Measurements from ENCODE around the gene R3HDML.

The R3HDML gene

GRCh38 chr20:44309763-44310663, 26.8 kb upstream of the R3HDML start:
- DNase-seq = peak; percentile 76
- no peak overlapping the region for H2BK120ac ChIP-seq (ENCODE audit: low read depth, low read length)
- peak overlapping the region in 1 of 2 experiments; percentile 45 for H2BK12ac ChIP-seq (ENCODE audit: low read length in 2 of 2)
- peaks cover 6 to 12% of the 10 kb centered on the region in 2 experiments for H3K36me3 ChIP-seq (ENCODE audit: control insufficient read depth in 1 of 2, insufficient read depth in 2 of 2, low read depth in 1 of 2, low read length in 2 of 2)
- H3K4me1 ChIP-seq (ENCODE audit: control insufficient read depth, insufficient read depth, low read depth, low read length) = peaks cover 8% of the 10 kb centered on the region
- H3K79me1 ChIP-seq (replicated peaks; ENCODE audit: low read length, poor library complexity, severe bottlenecking) = peaks cover 14% of the 10 kb centered on the region
- no peaks in the 10 kb centered on the region for H3K9me3 ChIP-seq (ENCODE audit: control insufficient read depth, low read length)
- 34% methylated on average over 10 of the region's 17 CpGs for WGBS
- no peak overlapping the region for H2AK5ac ChIP-seq (ENCODE audit: low read length, severe bottlenecking)
- peak overlapping the region; percentile 8 for H4K8ac ChIP-seq (ENCODE audit: low read length)
- no peak overlapping the region for H3K4ac ChIP-seq (ENCODE audit: low read depth in 1 of 2, low read length in 2 of 2)
- peak overlapping the region; percentile 83 to 94 for H3K18ac ChIP-seq (ENCODE audit: low read depth in 1 of 2, low read length in 2 of 2)
- H2AFZ ChIP-seq (ENCODE audit: low read depth, low read length) = peak overlapping the region; percentile 92
- H3K27me3 ChIP-seq (ENCODE audit: control insufficient read depth in 1 of 2, insufficient read depth in 1 of 2, low read length in 2 of 2) = no peaks in the 10 kb centered on the region
- H4K91ac ChIP-seq (ENCODE audit: low read length) = no peak overlapping the region
- H3K23ac ChIP-seq (ENCODE audit: low read length in 2 of 2) = peak overlapping the region in 1 of 2 experiments; percentile 81
- no peak overlapping the region for H2BK15ac ChIP-seq (ENCODE audit: low read depth, poor library complexity, severe bottlenecking)
- no peak overlapping the region for H2BK5ac ChIP-seq (ENCODE audit: low read depth, low read length, poor library complexity, severe bottlenecking)
- no peak overlapping the region for H3K27ac ChIP-seq (ENCODE audit: low read length, poor library complexity, severe bottlenecking)
- peak overlapping the region; percentile 79 for H3K4me2 ChIP-seq (ENCODE audit: low read length, poor library complexity, severe bottlenecking)
- peak overlapping the region; percentile 92 for H3K9ac ChIP-seq (ENCODE audit: low read length)
- H3K14ac ChIP-seq (ENCODE audit: low read length in 2 of 2) = no peak overlapping the region
- peak overlapping the region; percentile 90 to 100 for H3K4me3 ChIP-seq (ENCODE audit: insufficient read depth in 1 of 2, low read depth in 1 of 2, low read length in 2 of 2)

- peak within 1 kb of the TSS in 1 of 2 experiments; percentile 45 for H2BK12ac ChIP-seq (ENCODE audit: low read length in 2 of 2)
- H3K4ac ChIP-seq (ENCODE audit: low read depth in 1 of 2, low read length in 2 of 2) = no peak within 1 kb of the TSS
- H3K36me3 ChIP-seq (ENCODE audit: control insufficient read depth in 1 of 2, insufficient read depth in 2 of 2, low read depth in 1 of 2, low read length in 2 of 2) = peaks cover 6 to 12% of the 10 kb centered on the region in 2 experiments
- peak within 1 kb of the TSS in 1 of 2 experiments; percentile 81 for H3K23ac ChIP-seq (ENCODE audit: low read length in 2 of 2)
- H3K4me3 ChIP-seq (ENCODE audit: insufficient read depth in 1 of 2, low read depth in 1 of 2, low read length in 2 of 2) = peak within 1 kb of the TSS; percentile 90 to 100
- H3K9me3 ChIP-seq (ENCODE audit: control insufficient read depth, low read length) = no peaks in the 10 kb centered on the region
- DNase-seq = peak; percentile 97
- no peak within 1 kb of the TSS for H2AK5ac ChIP-seq (ENCODE audit: low read length, severe bottlenecking)
- no peak within 1 kb of the TSS for H3K27ac ChIP-seq (ENCODE audit: low read length, poor library complexity, severe bottlenecking)
- peak within 1 kb of the TSS; percentile 15 for H4K91ac ChIP-seq (ENCODE audit: low read length)
- peak within 1 kb of the TSS in 1 of 2 experiments; percentile 84 for H3K14ac ChIP-seq (ENCODE audit: low read length in 2 of 2)
- no peak within 1 kb of the TSS for H2BK5ac ChIP-seq (ENCODE audit: low read depth, low read length, poor library complexity, severe bottlenecking)
- no peak within 1 kb of the TSS for H2BK15ac ChIP-seq (ENCODE audit: low read depth, poor library complexity, severe bottlenecking)
- no peaks in the 10 kb centered on the region for H3K27me3 ChIP-seq (ENCODE audit: control insufficient read depth in 1 of 2, insufficient read depth in 1 of 2, low read length in 2 of 2)
- no peak within 1 kb of the TSS for H2BK120ac ChIP-seq (ENCODE audit: low read depth, low read length)
- peaks cover 14% of the 10 kb centered on the region for H3K79me1 ChIP-seq (replicated peaks; ENCODE audit: low read length, poor library complexity, severe bottlenecking)
- peak within 1 kb of the TSS; percentile 92 for H3K9ac ChIP-seq (ENCODE audit: low read length)
- H4K8ac ChIP-seq (ENCODE audit: low read length) = peak within 1 kb of the TSS; percentile 94
- 2% methylated on average over 58 of the region's 70 CpGs for WGBS
- peak within 1 kb of the TSS; percentile 83 to 94 for H3K18ac ChIP-seq (ENCODE audit: low read depth in 1 of 2, low read length in 2 of 2)
- H3K4me2 ChIP-seq (ENCODE audit: low read length, poor library complexity, severe bottlenecking) = peak within 1 kb of the TSS; percentile 86
- H3K4me1 ChIP-seq (ENCODE audit: control insufficient read depth, insufficient read depth, low read depth, low read length) = peaks cover 8% of the 10 kb centered on the region
- H2AFZ ChIP-seq (ENCODE audit: low read depth, low read length) = peak within 1 kb of the TSS; percentile 92
Measured at GRCh38 chr20:44310664-44311639, 25.9 kb upstream of the R3HDML start, which contains the start of gene FITM2. FITM2 (minus strand) TSS chr20:44311202; CDS start chr20:44311148, 54 bp downstream.

- no peak overlapping the region for H3K4me3 ChIP-seq (ENCODE audit: insufficient read depth in 1 of 2, low read depth in 1 of 2, low read length in 2 of 2)
- H2AK5ac ChIP-seq (ENCODE audit: low read length, severe bottlenecking) = no peak overlapping the region
- no peak overlapping the region for H4K91ac ChIP-seq (ENCODE audit: low read length)
- no peaks in the 10 kb centered on the region for H3K36me3 ChIP-seq (ENCODE audit: control insufficient read depth in 1 of 2, insufficient read depth in 2 of 2, low read depth in 1 of 2, low read length in 2 of 2)
- peaks cover 0 to 8% of the 10 kb centered on the region in 2 experiments for H3K27me3 ChIP-seq (ENCODE audit: control insufficient read depth in 1 of 2, insufficient read depth in 1 of 2, low read length in 2 of 2)
- no peak overlapping the region for H3K4ac ChIP-seq (ENCODE audit: low read depth in 1 of 2, low read length in 2 of 2)
- no peaks in the 10 kb centered on the region for H3K9me3 ChIP-seq (ENCODE audit: control insufficient read depth, low read length)
- no peak overlapping the region for H3K18ac ChIP-seq (ENCODE audit: low read depth in 1 of 2, low read length in 2 of 2)
- no peak overlapping the region for H2BK5ac ChIP-seq (ENCODE audit: low read depth, low read length, poor library complexity, severe bottlenecking)
- H3K23ac ChIP-seq (ENCODE audit: low read length in 2 of 2) = no peak overlapping the region
- H2AFZ ChIP-seq (ENCODE audit: low read depth, low read length) = no peak overlapping the region
- no peak overlapping the region for H2BK15ac ChIP-seq (ENCODE audit: low read depth, poor library complexity, severe bottlenecking)
- no peak for DNase-seq
- H3K4me1 ChIP-seq (ENCODE audit: control insufficient read depth, insufficient read depth, low read depth, low read length) = peaks cover 6% of the 10 kb centered on the region
- no peak overlapping the region for H3K27ac ChIP-seq (ENCODE audit: low read length, poor library complexity, severe bottlenecking)
- no peak overlapping the region for H3K4me2 ChIP-seq (ENCODE audit: low read length, poor library complexity, severe bottlenecking)
- H3K14ac ChIP-seq (ENCODE audit: low read length in 2 of 2) = no peak overlapping the region
- no peak overlapping the region for H3K9ac ChIP-seq (ENCODE audit: low read length)
- no peak overlapping the region for H4K8ac ChIP-seq (ENCODE audit: low read length)
- peaks cover 7% of the 10 kb centered on the region for H3K79me1 ChIP-seq (replicated peaks; ENCODE audit: low read length, poor library complexity, severe bottlenecking)
- no peak overlapping the region for H2BK12ac ChIP-seq (ENCODE audit: low read length in 2 of 2)
- no peak overlapping the region for H2BK120ac ChIP-seq (ENCODE audit: low read depth, low read length)
Measured at GRCh38 chr20:44314870-44315269, 22.0 kb upstream of the R3HDML start.
